HepG2 (cell line): Measurements from ENCODE around the gene GALK2. TPM values are rescaled to one million over a fixed set of nuclear protein-coding genes. Genes with fewer than 3 reads are reported as not detected.

Experiments
- ATAC-seq: fragments of 200-7000 bp; cut with Tn5 transposase; 3 replicates; pipeline ENCODE4 v1.9.1; 2020; ENCODE audit warnings: mild to moderate bottlenecking, moderate library complexity
- BruUV-seq: library from RNA; stranded (reverse); fragments of 400-500 nt; replicated peaks from 2 replicates; lab custom pipeline; 2021; lab: Mats Ljungman, UMichigan
- CTCF ChIA-PET: fragments of 300-600 bp; formaldehyde crosslinking; extraction: SDS; loops from one replicate; lab custom pipeline; 2021; ENCODE audit warnings: low total read pairs, inconsistent platforms, low intra/inter-chr PET ratio; lab: Yijun Ruan, JAX
- POLR2A ChIA-PET: fragments of 350-600 bp; sonication (Branson Sonifier 250); formaldehyde crosslinking; loops from one replicate; lab custom pipeline; 2020; ENCODE audit warnings: antibody characterized with exemption, inconsistent platforms; lab: Yijun Ruan, JAX
- DNase-seq: peaks from one replicate; pipeline ENCODE4 v3.0.0-alpha.2; 2015; ENCODE audit warnings: low spot score
- FAIRE-seq: peaks from 3 replicates; lab custom pipeline; 2011; peaks lifted over from hg19 to GRCh38; lab: Jason Lieb, UNC
- H2AFZ ChIP-seq: one replicate; pipeline ENCODE4 v1.6.1; 2011; ENCODE audit warnings: low read length, inconsistent platforms
- H3K27ac ChIP-seq: fragments of 300-600 bp; 3 replicates; pipeline ENCODE4 v1.8.0; 2011; ENCODE audit warnings: mixed run types, mild to moderate bottlenecking, mixed read lengths, low read length, inconsistent platforms; ENCODE audit not compliant: insufficient read depth; ENCODE audit errors: extremely low read length
- H3K27me3 ChIP-seq, 2 experiments: fragments of 200-600 bp in 1 of 2; 2 replicates in 1 of 2; 3 replicates in 1 of 2; pipeline versions ENCODE4 v1.6.0 to v1.8.0; 2011; ENCODE audit warnings: low read length in 2 of 2, mild to moderate bottlenecking in 2 of 2, moderate library complexity in 2 of 2, inconsistent platforms in 1 of 2; ENCODE audit not compliant: insufficient read depth in 2 of 2, control insufficient read depth in 1 of 2
- H3K36me3 ChIP-seq, 2 experiments: fragments of 200-600 bp in 1 of 2; replicated peaks in 1 of 2; 2 replicates in 1 of 2; 3 replicates in 1 of 2; pipeline versions ENCODE4 v1.5.1 to v1.8.0; 2011; ENCODE audit warnings: low read length in 2 of 2, inconsistent platforms in 1 of 2; ENCODE audit not compliant: insufficient read depth in 2 of 2, control insufficient read depth in 1 of 2
- H3K4me1 ChIP-seq: 2 replicates; pipeline ENCODE4 v1.5.1; 2012; ENCODE audit warnings: low read length, inconsistent platforms; ENCODE audit not compliant: insufficient read depth
- H3K4me2 ChIP-seq: 2 replicates; pipeline ENCODE4 v1.6.0; 2011; ENCODE audit warnings: low read depth, low read length, inconsistent platforms
- H3K4me3 ChIP-seq, 3 experiments: fragments of 200-600 bp in 1 of 3; sonication (generic), shearing (Covaris generic) in 1 of 3; replicated peaks in 1 of 3; 2 replicates each; pipeline ENCODE4 v1.5.1; 2011 to 2016; ENCODE audit warnings: low read length in 3 of 3, inconsistent platforms in 2 of 3, low read depth in 2 of 3, mild to moderate bottlenecking in 2 of 3, control low read depth in 1 of 3, mixed read lengths in 1 of 3; ENCODE audit not compliant: insufficient read depth in 1 of 3
- H3K79me2 ChIP-seq: one replicate; pipeline ENCODE4 v1.6.1; 2011; ENCODE audit warnings: low read length, inconsistent platforms; ENCODE audit not compliant: insufficient read depth
- H3K9ac ChIP-seq: 2 replicates; pipeline ENCODE4 v1.6.0; 2011; ENCODE audit warnings: mild to moderate bottlenecking, low read depth, low read length, inconsistent platforms; ENCODE audit not compliant: insufficient read depth
- H3K9me3 ChIP-seq: 2 replicates; pipeline ENCODE4 v1.5.1; 2012; ENCODE audit warnings: mild to moderate bottlenecking, low read length
- H4K20me1 ChIP-seq: 2 replicates; pipeline ENCODE4 v1.6.0; 2011; ENCODE audit warnings: inconsistent platforms, mild to moderate bottlenecking, low read length, moderate library complexity; ENCODE audit not compliant: insufficient read depth
- PCBP1 ChIP-seq: fragments of 200-400 bp; formaldehyde crosslinking; IDR thresholded peaks from 2 replicates; pipeline ENCODE4 v1.6.1; 2017; ENCODE audit warnings: mild to moderate bottlenecking, low read depth, low read length, borderline replicate concordance
- SALL1 ChIP-seq: sonication (generic); formaldehyde crosslinking; IDR thresholded peaks from 2 replicates; pipeline ENCODE4 v1.8.0; 2022; ENCODE audit warnings: mild to moderate bottlenecking, missing genetic modification reagents
- SNAPC2 ChIP-seq: sonication (generic); formaldehyde crosslinking; IDR thresholded peaks from 2 replicates; pipeline ENCODE4 v1.8.1; 2022; ENCODE audit warnings: mild to moderate bottlenecking, missing genetic modification reagents
- SNRNP70 ChIP-seq: fragments of 200-400 bp; formaldehyde crosslinking; IDR thresholded peaks from 2 replicates; pipeline ENCODE4 v1.6.1; 2017; ENCODE audit warnings: mild to moderate bottlenecking, low read depth, low read length, moderate library complexity
- SRF ChIP-seq: IDR thresholded peaks from 2 replicates; pipeline ENCODE4 v1.6.1; 2011; ENCODE audit warnings: mild to moderate bottlenecking, low read depth, low read length, moderate library complexity
- SRY ChIP-seq: sonication (generic); formaldehyde crosslinking; IDR thresholded peaks from 2 replicates; pipeline ENCODE4 v1.8.0; 2022; ENCODE audit warnings: mild to moderate bottlenecking, missing genetic modification reagents
- TAF15 ChIP-seq: fragments of 200-400 bp; formaldehyde crosslinking; IDR thresholded peaks from one replicate; pipeline ENCODE4 v1.6.1; 2018; ENCODE audit warnings: mild to moderate bottlenecking, low read depth, low read length; ENCODE audit not compliant: poor library complexity, severe bottlenecking
- ZBTB37 ChIP-seq: sonication (generic); formaldehyde crosslinking; IDR thresholded peaks from 2 replicates; pipeline ENCODE4 v1.4.0; 2020; ENCODE audit warnings: mild to moderate bottlenecking, missing genetic modification reagents
- ZIK1 ChIP-seq: sonication (generic); formaldehyde crosslinking; IDR thresholded peaks from 2 replicates; pipeline ENCODE4 v1.5.0; 2020; ENCODE audit warnings: mild to moderate bottlenecking, low read depth, missing genetic modification reagents, borderline replicate concordance
- ZNF329 ChIP-seq: sonication (generic); formaldehyde crosslinking; IDR thresholded peaks from 2 replicates; pipeline ENCODE4 v1.9.0; 2021; ENCODE audit warnings: low read depth, mild to moderate bottlenecking, missing genetic modification reagents
- ZNF614 ChIP-seq: IDR thresholded peaks from 2 replicates; pipeline ENCODE4 v1.6.1; 2018; ENCODE audit warnings: missing biosample characterization, missing genetic modification reagents, inconsistent platforms, borderline replicate concordance
- ZSCAN12 ChIP-seq: sonication (generic); formaldehyde crosslinking; IDR thresholded peaks from 2 replicates; pipeline ENCODE4 v1.9.0; 2021; ENCODE audit warnings: mild to moderate bottlenecking, missing genetic modification reagents
- WGBS: methylation state at CpG from one replicate; pipeline ENCODE4 v1.1.6; 2017; ENCODE audit warnings: low lambda C conversion rate; 5-methylcytosine and 5-hydroxymethylcytosine counted together
- in situ Hi-C: cut with HindIII; loops from 2 replicates; pipeline ENCODE4 v1.10.0; 2017; ENCODE audit warnings: low pct_unique_long_range_greater_than_20kb; ENCODE audit not compliant: extremely low pct_ligation_motif_present
- intact Hi-C: fragments of 100-400 bp; cut with micrococcal nuclease; formaldehyde crosslinking; loops from one replicate; pipeline ENCODE4 v1.10.0; 2022; ENCODE audit not compliant: unreplicated experiment
- polyA plus RNA-seq, 8 experiments: library from polyadenylated mRNA; depleted of rRNA in 3 of 8; stranded (reverse) in 7 of 8; unstranded in 1 of 8; fragments of >200 nt; fragmentation: Illumina TruSeq in 4 of 8; extraction: Trizol in 4 of 8; gene quantifications; 2 replicates each; pipeline versions ENCODE4 v1.2.1 to v1.2.3, GENCODE V29; 2011 to 2016; ENCODE audit warnings: low read depth in 4 of 8, missing spikeins in 1 of 8, mixed read lengths in 1 of 8; ENCODE audit not compliant: insufficient read depth in 1 of 8
- total RNA-seq, 5 experiments: library from RNA; depleted of rRNA; stranded (reverse); fragments of >200 nt; fragmentation: Illumina TruSeq; extraction: Trizol; gene quantifications; 2 replicates each; pipeline ENCODE4 v1.2.3, GENCODE V29; 2016; ENCODE audit warnings: low read depth in 1 of 5

The GALK2 gene
- total and polyA plus RNA-seq, 2 of the 13 experiments (the other 11 are each of a cell fraction or from before 2014, with no cell fraction given) = 17.6 to 32.8 TPM

GRCh38 chr15:49247556-49248110 lies 77.6 kb downstream of the GALK2 start:
- BruUV-seq = no TSS peak
- Histone ChIP-seq H2AFZ (no peak overlapping the region), H4K20me1 (no peaks in the 10 kb centered on the region), H3K9ac (no peak overlapping the region), H3K27ac (no peak overlapping the region), H3K9me3 (no peaks in the 10 kb centered on the region), H3K4me2 (no peak overlapping the region), H3K4me3 (no peak overlapping the region), H3K27me3 (no peaks in the 10 kb centered on the region), H3K36me3 (peaks cover 2 to 8% of the 10 kb centered on the region in 2 experiments; a peak in 3 of 5 replicates), H3K79me2 (no peaks in the 10 kb centered on the region), H3K4me1 (no peaks in the 10 kb centered on the region)
- in situ Hi-C loops = loop anchor here (25.0 kb wide), 1 partner anchor 765 kb away; no protein-coding TSS in a partner anchor
- no peak for TF ChIP-seq ZNF614 (CRISPR knock-in tag)
- no peak for TF ChIP-seq PCBP1
- no peak for FAIRE-seq
- POLR2A ChIA-PET = no interaction called here
- CTCF ChIA-PET = no interaction called here
- intact Hi-C loops = no loop called here
- no peak for ATAC-seq
- DNase-seq = no peak

- 93% methylated on average over 1 of the region's 1 CpG for WGBS
- FAIRE-seq = no peak
- Histone ChIP-seq H3K9me3 (no peaks in the 10 kb centered on the region), H3K9ac (no peak overlapping the region), H3K36me3 (0 out of 5 replicates have a peak, but pooled peaks cover 0 to 2% of the 10 kb centered on the region in 2 experiments), H3K4me2 (no peak overlapping the region), H2AFZ (no peak overlapping the region), H3K27me3 (no peaks in the 10 kb centered on the region), H3K4me3 (no peak overlapping the region), H3K27ac (no peak overlapping the region), H3K79me2 (no peaks in the 10 kb centered on the region), H4K20me1 (no peaks in the 10 kb centered on the region), H3K4me1 (no peaks in the 10 kb centered on the region)
- no peak for ATAC-seq
- in situ Hi-C loops = loop anchor here (25.0 kb wide), 1 partner anchor 764 kb away; no protein-coding TSS in a partner anchor
- no peak for TF ChIP-seq SNAPC2 (CRISPR knock-in tag)
- no peak for TF ChIP-seq ZSCAN12 (CRISPR knock-in tag)
- TF ChIP-seq ZBTB37 = no peak
- no peak for TF ChIP-seq SNRNP70
- no peak for TF ChIP-seq ZIK1 (CRISPR knock-in tag)
- TF ChIP-seq SRY = no peak
- no peak for TF ChIP-seq ZNF329 (CRISPR knock-in tag)
- no peak for TF ChIP-seq TAF15
- TF ChIP-seq SALL1 (CRISPR knock-in tag) = no peak
- TF ChIP-seq SRF = no peak
- DNase-seq = no peak
- CTCF ChIA-PET = no interaction called here
- BruUV-seq = no TSS peak
- POLR2A ChIA-PET = no interaction called here
- intact Hi-C loops = no loop called here
Measured at GRCh38 chr15:49248291-49248690, 78.2 kb downstream of the GALK2 start.
